DOHH2 (cell line): ENCODE measurements around the gene CRYBA2.

Experiments used
- CTCF ChIP-seq: fragments of 200-600 bp; sonication (generic); IDR thresholded peaks from one replicate; pipeline ENCODE4 v1.5.1; 2014; ENCODE audit warnings: antibody characterized with exemption, mild to moderate bottlenecking, low read depth, low read length; ENCODE audit not compliant: poor library complexity, severe bottlenecking
- EZH2phosphoT487 ChIP-seq: fragments of 200-600 bp; sonication (generic); IDR thresholded peaks from 2 replicates; pipeline ENCODE4 v1.6.1; 2017; ENCODE audit warnings: borderline replicate concordance, mild to moderate bottlenecking, antibody characterized with exemption, low read length, moderate library complexity, mixed read lengths

DNA sequence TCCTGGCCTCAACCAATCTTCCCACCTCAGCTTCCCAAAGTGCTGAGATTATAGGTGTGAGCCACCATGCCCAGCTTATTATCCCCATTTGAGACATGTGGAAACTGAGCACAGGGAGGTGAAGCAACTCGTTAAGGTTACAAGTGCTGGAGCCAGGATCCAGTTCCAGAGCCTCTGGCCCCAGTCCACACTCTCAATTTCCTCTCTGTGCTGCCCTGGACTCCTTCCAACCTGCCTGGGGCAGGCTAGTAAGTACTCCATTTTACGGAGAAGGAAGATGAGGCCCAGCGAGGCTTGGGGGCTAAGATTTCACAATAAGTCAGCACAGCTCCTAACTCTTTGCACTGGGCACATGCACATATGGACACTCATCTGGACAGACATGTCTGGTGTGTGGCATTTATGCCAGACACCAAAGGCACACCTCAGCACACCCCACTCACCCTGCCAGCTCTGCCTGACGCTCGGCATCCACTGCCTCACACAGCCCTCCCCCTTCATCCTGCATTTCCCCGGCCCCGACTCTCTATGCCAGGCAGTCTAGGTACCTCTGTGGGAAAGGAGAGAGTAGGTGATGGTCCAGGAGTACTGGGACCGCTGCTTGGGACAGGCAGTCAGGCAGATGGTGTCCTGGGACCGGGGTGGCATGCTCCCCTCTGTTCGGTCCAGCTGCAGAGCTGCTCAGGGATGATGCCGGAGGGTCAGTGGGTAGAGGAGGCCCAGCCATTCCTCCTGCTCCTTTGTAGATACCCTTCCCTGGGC is 27.6 kb upstream of the CRYBA2 start:
- TF ChIP-seq CTCF (no peak), EZH2phosphoT487 (no peak)
